GM13977 (cell line): ENCODE measurements around the gene IL37.

Experiments used
- DNase-seq: peaks from one replicate; pipeline ENCODE4 v3.0.0; 2012; ENCODE audit warnings: low spot score
- CTCF ChIP-seq: IDR thresholded peaks from 2 replicates; pipeline ENCODE4 v1.5.1; 2012; ENCODE audit warnings: mild to moderate bottlenecking, control low read depth; ENCODE audit not compliant: insufficient read depth; ENCODE audit errors: extremely low read depth, missing control alignments
- in situ Hi-C: fragments of 300-500 bp; cut with MboI; formaldehyde crosslinking; loops from one replicate; pipeline ENCODE4 v1.12.0; 2022; ENCODE audit warnings: low sequenced_read_pairs, low pct_unique_long_range_greater_than_20kb, mixed read lengths, inconsistent platforms; ENCODE audit not compliant: unreplicated experiment

Gene IL37

DNA sequence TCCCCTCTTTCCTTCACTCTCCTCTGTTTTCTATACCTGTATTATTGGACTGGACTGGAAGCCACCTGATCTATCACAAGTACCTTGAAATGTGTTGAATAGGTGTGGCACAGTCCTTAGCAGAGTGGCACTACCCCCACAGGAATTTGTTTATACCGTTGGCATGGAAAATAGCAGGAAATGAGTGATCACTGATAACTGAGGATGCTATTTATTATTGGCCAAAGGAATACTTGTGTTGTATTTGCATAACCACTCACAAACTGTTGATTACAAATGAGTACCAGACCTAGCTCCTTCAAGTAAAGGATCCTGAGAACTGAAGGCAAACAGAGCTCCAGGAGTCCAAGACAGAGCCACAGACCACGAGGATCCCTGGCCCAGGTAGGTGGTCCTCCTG lies at the start of gene IL37:
TSS of gene IL37 (plus strand) at position 301 of the 400 bp plus-strand sequence. CDS start 1,848 bp downstream, outside the sequence.
- in situ Hi-C loops = no loop called here
- TF ChIP-seq CTCF = no peak
- DNase-seq = no peak

GRCh38 chr2:112864072-112864471 lies 46.9 kb upstream of the IL37 start:
- in situ Hi-C loops = no loop called here

DNA sequence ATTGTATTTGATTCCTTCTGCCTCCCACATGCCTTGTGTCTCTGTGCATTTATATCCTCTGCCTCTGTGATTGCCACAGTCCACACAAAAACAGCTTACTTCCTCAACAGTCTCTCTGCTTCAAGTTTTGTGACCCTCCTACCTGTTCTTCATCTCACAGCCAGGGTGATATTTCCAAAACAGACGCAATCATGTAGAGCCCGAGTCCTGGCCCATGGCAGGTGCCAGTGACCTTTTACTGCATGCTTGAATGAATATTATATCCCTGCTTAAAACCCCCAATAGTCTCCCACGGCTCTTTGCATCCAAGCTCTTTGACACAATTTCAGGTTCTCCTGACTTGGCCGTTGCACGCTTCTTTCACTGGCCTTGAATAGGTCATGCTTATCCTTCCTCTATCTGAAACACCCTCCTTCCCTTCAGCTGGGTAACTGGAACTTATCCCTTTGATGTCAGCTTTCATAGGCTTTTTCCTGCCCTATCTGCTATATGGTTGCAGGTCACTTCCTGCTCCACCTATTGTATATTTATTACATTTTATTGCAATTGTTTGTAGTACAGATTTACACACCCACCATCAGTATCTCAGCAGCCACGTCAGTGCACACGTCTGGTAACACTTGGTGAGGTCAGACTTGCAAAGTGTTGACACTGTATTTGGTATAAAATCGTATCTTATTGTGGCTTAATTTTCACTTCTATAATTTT lies 44.7 kb upstream of the IL37 start:
- DNase-seq = no peak
- no peak for TF ChIP-seq CTCF
- in situ Hi-C loops = no loop called here

More at GRCh38 chr2:112864072-112864471, 46.9 kb upstream of the IL37 start:
- no peak for DNase-seq
- TF ChIP-seq CTCF = no peak

DNA sequence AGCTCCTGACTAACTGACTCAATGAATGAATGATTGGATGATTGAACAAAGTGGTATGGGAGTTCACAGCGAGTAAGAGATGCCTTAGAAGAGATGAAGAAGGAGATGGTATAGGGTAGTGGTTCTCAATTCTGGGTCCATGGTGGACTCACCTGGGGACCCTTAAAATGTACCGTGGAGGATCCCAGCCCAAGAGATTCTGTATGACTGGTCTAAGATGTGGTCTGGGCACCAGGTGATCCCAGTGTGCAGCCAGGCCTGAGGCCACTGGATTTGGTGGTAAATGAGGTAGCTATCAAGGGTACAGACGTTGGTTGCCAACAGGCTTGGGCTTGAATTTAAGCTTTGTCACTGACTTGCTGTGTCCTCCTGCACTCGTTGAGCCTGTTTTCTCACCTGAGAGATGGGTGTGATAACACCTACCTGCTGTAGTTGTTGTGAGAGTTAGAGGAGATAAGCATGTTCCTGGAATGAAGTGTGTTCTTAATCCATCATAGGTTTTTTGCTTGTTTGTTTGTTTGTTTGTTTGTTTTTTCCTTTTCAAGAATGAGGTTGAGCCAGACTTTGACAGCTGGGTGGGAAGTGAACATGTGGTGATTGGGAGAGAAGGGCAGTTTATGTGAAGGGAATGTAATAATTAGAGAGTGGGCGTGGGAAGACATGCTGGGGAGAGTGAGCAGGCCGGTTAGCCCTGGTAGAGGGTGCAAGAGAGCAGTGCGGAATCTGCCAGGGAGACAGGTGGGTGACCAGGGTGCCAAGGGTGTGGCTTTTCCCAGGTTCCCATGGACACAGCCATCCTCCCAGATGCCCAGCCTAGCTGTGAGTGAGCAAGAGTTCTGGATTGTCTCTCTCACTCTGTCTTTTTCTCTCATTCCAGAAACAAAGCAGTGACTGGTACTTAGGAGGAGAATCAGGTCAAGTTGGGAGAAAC lies 43.0 kb upstream of the IL37 start:
- TF ChIP-seq CTCF = no peak
- in situ Hi-C loops = no loop called here
- DNase-seq = no peak

DNA sequence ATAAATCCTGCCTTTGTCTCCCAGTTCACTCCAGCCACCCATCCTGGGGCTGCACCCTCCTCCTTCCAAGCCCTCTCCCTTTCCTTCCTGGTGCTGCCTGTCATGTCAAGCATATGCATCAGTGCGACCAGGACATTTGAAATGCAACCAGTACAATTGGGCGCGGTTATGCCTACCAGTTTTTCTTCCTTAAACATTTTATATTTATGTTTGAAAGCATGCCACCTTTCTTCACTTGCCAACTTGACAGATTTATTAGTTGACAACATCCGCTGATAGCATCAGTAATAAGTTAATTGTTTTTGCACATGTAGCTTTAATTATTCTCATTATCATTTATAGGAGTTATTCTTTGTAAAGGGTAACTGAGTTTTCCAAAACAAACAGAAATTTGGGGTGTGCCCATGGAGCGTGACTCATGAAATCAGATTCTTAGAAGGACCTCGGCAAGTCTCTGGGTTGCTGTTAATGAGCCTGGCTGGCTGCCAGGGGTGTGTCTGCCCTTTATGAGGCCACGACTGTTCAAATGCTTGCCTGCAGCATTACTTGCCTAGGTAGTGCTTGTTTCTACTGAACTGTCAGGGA lies 41.6 kb upstream of the IL37 start:
- in situ Hi-C loops = no loop called here
- no peak for TF ChIP-seq CTCF
- DNase-seq = no peak
